Measurements from ENCODE around the gene IL12RB2. TPM values are rescaled to one million over a fixed set of nuclear protein-coding genes. Genes with fewer than 3 reads are reported as not detected.

IL12RB2 gene
- total and polyA plus RNA-seq, 10 of the 15 experiments (the other 5 are each of a cell fraction or from before 2014, with no cell fraction given), result 0.15 to 1.1 (median 0.54) TPM; not detected in 1

GRCh38 chr1:67332653-67333529 lies 25.2 kb downstream of the IL12RB2 start (continued):
- TF ChIP-seq ZBTB33 (IDR thresholded peaks at IDR 0.05), result no peak
- TF ChIP-seq, protein P1, sequence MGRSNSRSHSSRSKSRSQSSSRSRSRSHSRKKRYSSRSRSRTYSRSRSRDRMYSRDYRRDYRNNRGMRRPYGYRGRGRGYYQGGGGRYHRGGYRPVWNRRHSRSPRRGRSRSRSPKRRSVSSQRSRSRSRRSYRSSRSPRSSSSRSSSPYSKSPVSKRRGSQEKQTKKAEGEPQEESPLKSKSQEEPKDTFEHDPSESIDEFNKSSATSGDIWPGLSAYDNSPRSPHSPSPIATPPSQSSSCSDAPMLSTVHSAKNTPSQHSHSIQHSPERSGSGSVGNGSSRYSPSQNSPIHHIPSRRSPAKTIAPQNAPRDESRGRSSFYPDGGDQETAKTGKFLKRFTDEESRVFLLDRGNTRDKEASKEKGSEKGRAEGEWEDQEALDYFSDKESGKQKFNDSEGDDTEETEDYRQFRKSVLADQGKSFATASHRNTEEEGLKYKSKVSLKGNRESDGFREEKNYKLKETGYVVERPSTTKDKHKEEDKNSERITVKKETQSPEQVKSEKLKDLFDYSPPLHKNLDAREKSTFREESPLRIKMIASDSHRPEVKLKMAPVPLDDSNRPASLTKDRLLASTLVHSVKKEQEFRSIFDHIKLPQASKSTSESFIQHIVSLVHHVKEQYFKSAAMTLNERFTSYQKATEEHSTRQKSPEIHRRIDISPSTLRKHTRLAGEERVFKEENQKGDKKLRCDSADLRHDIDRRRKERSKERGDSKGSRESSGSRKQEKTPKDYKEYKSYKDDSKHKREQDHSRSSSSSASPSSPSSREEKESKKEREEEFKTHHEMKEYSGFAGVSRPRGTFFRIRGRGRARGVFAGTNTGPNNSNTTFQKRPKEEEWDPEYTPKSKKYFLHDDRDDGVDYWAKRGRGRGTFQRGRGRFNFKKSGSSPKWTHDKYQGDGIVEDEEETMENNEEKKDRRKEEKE (IDR thresholded peaks at IDR 0.05), result no peak
- peak; percentile 95 for TF ChIP-seq BMI1 (IDR thresholded peaks at IDR 0.05; ENCODE audit: borderline replicate concordance)
- peak; percentile 99 for TF ChIP-seq MTA2 (IDR thresholded peaks at IDR 0.05; ENCODE audit: low read depth)
- TF ChIP-seq GABPA (IDR thresholded peaks at IDR 0.05; ENCODE audit: low read depth), result peak; percentile 72; the same call in 1 of the 2 replicates
- TF ChIP-seq CBFB (IDR thresholded peaks at IDR 0.05; ENCODE audit: low read depth), result peak; percentile 79; the same call in 1 of the 2 replicates
- 0 out of 2 replicates have a peak, but pooled peaks have one; percentile 21 for TF ChIP-seq SMARCA5 (IDR thresholded peaks at IDR 0.05)
- TF ChIP-seq MYB (IDR thresholded peaks at IDR 0.05; ENCODE audit: borderline replicate concordance, low read depth, low read length), result peak; percentile 28; the same call in 1 of the 2 replicates
- TF ChIP-seq ZNF274 (IDR thresholded peaks at IDR 0.05; ENCODE audit: insufficient read depth, insufficient read length), result no peak
- no peak for TF ChIP-seq SPI1 (IDR thresholded peaks at IDR 0.05; ENCODE audit: borderline replicate concordance, insufficient read depth, low read depth, low read length)
- TF ChIP-seq PAX5 (IDR thresholded peaks at IDR 0.05; ENCODE audit: borderline replicate concordance, low read depth, low read length), result peak; percentile 97
- TF ChIP-seq STAT3 (IDR thresholded peaks at IDR 0.05; ENCODE audit: low read depth, low read length), result peak; percentile 90; the same call in 1 of the 2 replicates
- TF ChIP-seq SUPT20H (IDR thresholded peaks at IDR 0.05; ENCODE audit: borderline replicate concordance, control insufficient read depth, low read depth, low read length), result no peak
- TF ChIP-seq IKZF1 (conservative IDR thresholded peaks at IDR 0.05), result peak; percentile 93
- peak; percentile 17; the same call in 1 of the 2 replicates for TF ChIP-seq RAD21 (IDR thresholded peaks at IDR 0.05; ENCODE audit: insufficient read depth, low read depth, low read length)
- peak; percentile 69; the same call in 1 of the 2 replicates for TF ChIP-seq PML (IDR thresholded peaks at IDR 0.05; ENCODE audit: low read length)
- TF ChIP-seq, protein P2, sequence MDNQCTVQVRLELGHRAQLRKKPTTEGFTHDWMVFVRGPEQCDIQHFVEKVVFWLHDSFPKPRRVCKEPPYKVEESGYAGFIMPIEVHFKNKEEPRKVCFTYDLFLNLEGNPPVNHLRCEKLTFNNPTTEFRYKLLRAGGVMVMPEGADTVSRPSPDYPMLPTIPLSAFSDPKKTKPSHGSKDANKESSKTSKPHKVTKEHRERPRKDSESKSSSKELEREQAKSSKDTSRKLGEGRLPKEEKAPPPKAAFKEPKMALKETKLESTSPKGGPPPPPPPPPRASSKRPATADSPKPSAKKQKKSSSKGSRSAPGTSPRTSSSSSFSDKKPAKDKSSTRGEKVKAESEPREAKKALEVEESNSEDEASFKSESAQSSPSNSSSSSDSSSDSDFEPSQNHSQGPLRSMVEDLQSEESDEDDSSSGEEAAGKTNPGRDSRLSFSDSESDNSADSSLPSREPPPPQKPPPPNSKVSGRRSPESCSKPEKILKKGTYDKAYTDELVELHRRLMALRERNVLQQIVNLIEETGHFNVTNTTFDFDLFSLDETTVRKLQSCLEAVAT (IDR thresholded peaks at IDR 0.05), result peak; percentile 97
- TF ChIP-seq RUNX3 (IDR thresholded peaks at IDR 0.05; ENCODE audit: low read length), result peak; percentile 96
- TF ChIP-seq, protein P3, sequence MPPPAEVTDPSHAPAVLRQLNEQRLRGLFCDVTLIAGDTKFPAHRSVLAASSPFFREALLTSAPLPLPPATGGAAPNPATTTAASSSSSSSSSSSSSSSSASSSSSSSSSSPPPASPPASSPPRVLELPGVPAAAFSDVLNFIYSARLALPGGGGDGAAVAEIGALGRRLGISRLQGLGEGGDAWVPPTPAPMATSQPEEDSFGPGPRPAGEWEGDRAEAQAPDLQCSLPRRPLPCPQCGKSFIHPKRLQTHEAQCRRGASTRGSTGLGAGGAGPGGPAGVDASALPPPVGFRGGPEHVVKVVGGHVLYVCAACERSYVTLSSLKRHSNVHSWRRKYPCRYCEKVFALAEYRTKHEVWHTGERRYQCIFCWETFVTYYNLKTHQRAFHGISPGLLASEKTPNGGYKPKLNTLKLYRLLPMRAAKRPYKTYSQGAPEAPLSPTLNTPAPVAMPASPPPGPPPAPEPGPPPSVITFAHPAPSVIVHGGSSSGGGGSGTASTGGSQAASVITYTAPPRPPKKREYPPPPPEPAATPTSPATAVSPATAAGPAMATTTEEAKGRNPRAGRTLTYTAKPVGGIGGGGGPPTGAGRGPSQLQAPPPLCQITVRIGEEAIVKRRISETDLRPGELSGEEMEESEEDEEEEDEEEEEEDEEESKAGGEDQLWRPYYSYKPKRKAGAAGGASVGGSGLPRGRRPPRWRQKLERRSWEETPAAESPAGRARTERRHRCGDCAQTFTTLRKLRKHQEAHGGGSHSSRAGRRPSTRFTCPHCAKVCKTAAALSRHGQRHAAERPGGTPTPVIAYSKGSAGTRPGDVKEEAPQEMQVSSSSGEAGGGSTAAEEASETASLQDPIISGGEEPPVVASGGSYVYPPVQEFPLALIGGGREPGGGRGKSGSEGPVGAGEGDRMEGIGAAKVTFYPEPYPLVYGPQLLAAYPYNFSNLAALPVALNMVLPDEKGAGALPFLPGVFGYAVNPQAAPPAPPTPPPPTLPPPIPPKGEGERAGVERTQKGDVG (CRISPR knock-in tag; IDR thresholded peaks at IDR 0.05), result no peak
- peak; percentile 100 for TF ChIP-seq ZNF217 (IDR thresholded peaks at IDR 0.05)
